A375 (cell line): ENCODE measurements around the gene MYOZ2. TPM values are rescaled to one million over a fixed set of nuclear protein-coding genes. Genes with fewer than 3 reads are reported as not detected.

Experiments
- total RNA-seq: library from RNA; depleted of rRNA; stranded (reverse); fragments of >200 nt; shearing (Covaris generic); gene quantifications from 2 replicates; pipeline ENCODE4 v1.2.3, GENCODE V29; 2014; rRNA removed

Gene MYOZ2
- 0.24 TPM in 1 of 2 replicates, not detected in the other for total RNA-seq

GRCh38 chr4:119135721-119136121 is at the start of gene MYOZ2:
Gene MYOZ2 (plus strand): TSS chr4:119135832. CDS start chr4:119136526, 694 bp downstream.

DNA sequence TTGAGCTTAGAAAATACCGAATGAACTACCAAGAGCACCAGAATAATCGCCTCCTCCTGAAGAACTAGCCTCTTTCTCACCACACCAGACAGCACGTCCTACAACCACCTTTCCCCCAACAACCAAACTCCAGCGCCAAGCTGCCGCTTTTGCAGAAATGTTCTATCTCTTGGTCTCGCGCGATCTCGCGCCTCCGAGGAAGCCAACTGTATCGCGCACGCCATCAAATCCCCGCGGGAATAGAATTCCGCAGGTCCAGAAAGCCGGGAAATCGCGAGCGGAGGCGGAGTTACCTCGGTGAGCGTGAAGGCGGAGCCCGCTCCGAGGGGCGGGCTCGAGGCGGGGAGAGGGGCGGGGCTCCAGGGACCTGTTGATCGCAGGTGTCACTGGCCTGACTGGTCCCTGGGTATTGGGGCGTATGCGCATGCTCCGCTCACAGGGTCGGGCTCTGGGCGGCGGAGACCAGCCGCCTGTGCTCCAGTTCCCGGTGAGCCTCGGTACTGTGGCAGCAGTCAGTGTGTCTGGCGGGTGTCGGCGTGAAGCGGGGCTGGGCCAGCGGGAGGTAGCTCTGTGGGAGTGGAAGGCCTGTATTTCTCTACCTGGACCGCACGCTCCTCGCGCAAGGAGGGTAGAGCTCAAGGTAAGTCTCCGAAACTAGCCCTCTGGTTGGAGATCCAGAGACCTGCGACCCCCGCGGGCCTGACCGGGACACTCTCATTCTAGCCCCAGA is 76.8 kb downstream of the MYOZ2 start, which contains the start of gene USP53:
Gene USP53, plus strand, starts transcription at position 480 of the 730 bp plus-strand sequence. CDS start 27,047 bp downstream, outside the sequence.

Other genes starting within 250 kb of the MYOZ2 start
- gene SYNPO2, start 247.0 kb upstream of the MYOZ2 start, total RNA-seq, result 0.30 and 0.50 TPM in 2 replicates
- gene USP53, start 76.9 kb downstream of the MYOZ2 start, total RNA-seq, result 35.7 and 45.4 TPM in 2 replicates
- gene FABP2, start 186.3 kb downstream of the MYOZ2 start, total RNA-seq, result not detected in 2 replicates